Hepatocyte (in vitro differentiated cells): Measurements from ENCODE around the gene DIAPH2. TPM values are rescaled to one million over a fixed set of nuclear protein-coding genes. Genes with fewer than 3 reads are reported as not detected.
A peak's percentile ranks its signal among the peaks of the same experiment; 100 is the strongest.

Source experiments
- DNase-seq: peaks from one replicate; pipeline ENCODE4 v3.0.0-alpha.2; 2016; ENCODE audit warnings: low spot score
- H2AFZ ChIP-seq: fragments of 200-600 bp; sonication (generic); 2 replicates; pipeline ENCODE4 v1.6.0; 2016; ENCODE audit warnings: antibody characterized with exemption, mild to moderate bottlenecking
- H3K27ac ChIP-seq: fragments of 200-600 bp; sonication (generic); 2 replicates; pipeline ENCODE4 v1.5.1; 2016; ENCODE audit warnings: mild to moderate bottlenecking
- H3K27me3 ChIP-seq: fragments of 200-600 bp; sonication (generic); 2 replicates; pipeline ENCODE4 v1.6.1; 2016
- H3K36me3 ChIP-seq: fragments of 200-600 bp; sonication (generic); replicated peaks from 2 replicates; pipeline ENCODE4 v1.5.1; 2016; ENCODE audit warnings: low read depth; ENCODE audit not compliant: insufficient read depth
- H3K4me1 ChIP-seq: fragments of 200-600 bp; sonication (generic); 2 replicates; pipeline ENCODE4 v1.5.1; 2016; ENCODE audit warnings: mild to moderate bottlenecking, moderate library complexity; ENCODE audit not compliant: insufficient read depth
- H3K4me2 ChIP-seq: fragments of 200-600 bp; sonication (generic); 2 replicates; pipeline ENCODE4 v1.6.0; 2016
- H3K4me3 ChIP-seq: fragments of 200-600 bp; sonication (generic); 2 replicates; pipeline ENCODE4 v1.5.1; 2016; ENCODE audit warnings: mild to moderate bottlenecking
- H3K79me2 ChIP-seq: fragments of 200-600 bp; sonication (generic); 2 replicates; pipeline ENCODE4 v1.6.0; 2017; ENCODE audit warnings: mild to moderate bottlenecking
- H3K9me2 ChIP-seq: fragments of 200-600 bp; sonication (generic); replicated peaks from 2 replicates; pipeline ENCODE4 v1.6.0; 2017; ENCODE audit warnings: mild to moderate bottlenecking; ENCODE audit not compliant: insufficient read depth
- H3K9me3 ChIP-seq: fragments of 200-600 bp; sonication (generic); 2 replicates; pipeline ENCODE4 v1.5.1; 2016; ENCODE audit warnings: low read depth, mild to moderate bottlenecking
- H4K20me1 ChIP-seq: fragments of 200-600 bp; sonication (generic); 2 replicates; pipeline ENCODE4 v1.6.0; 2016; ENCODE audit warnings: mild to moderate bottlenecking; ENCODE audit not compliant: insufficient read depth, poor library complexity, severe bottlenecking
- CTCF ChIP-seq: fragments of 200-600 bp; sonication (generic); IDR thresholded peaks from 2 replicates; pipeline ENCODE4 v1.5.1; 2016; ENCODE audit warnings: antibody characterized with exemption, mild to moderate bottlenecking; ENCODE audit not compliant: poor library complexity
- EZH2 ChIP-seq: fragments of 200-600 bp; sonication (generic); IDR thresholded peaks from 2 replicates; pipeline ENCODE4 v1.6.1; 2016; ENCODE audit warnings: antibody characterized with exemption, mild to moderate bottlenecking, borderline replicate concordance
- EZH2phosphoT487 ChIP-seq: fragments of 200-600 bp; sonication (generic); IDR thresholded peaks from one replicate; pipeline ENCODE4 v1.6.1; 2018; ENCODE audit warnings: antibody characterized with exemption, mild to moderate bottlenecking, low read depth, moderate library complexity; ENCODE audit not compliant: unreplicated experiment, severe bottlenecking
- WGBS: methylation state at CpG from one replicate; pipeline ENCODE4 v1.1.6; 2016; ENCODE audit warnings: low lambda C conversion rate; ENCODE audit errors: missing lambda C conversion rate; 5-methylcytosine and 5-hydroxymethylcytosine counted together
- polyA plus RNA-seq: library from polyadenylated mRNA; unstranded; fragments of >200 nt; fragmentation: Nextera tagmentation; extraction: Ambion mirVana; gene quantifications from 2 replicates; pipeline ENCODE4 v1.2.1, GENCODE V29; 2016
- total RNA-seq: library from RNA; depleted of rRNA; stranded (reverse); fragments of >200 nt; gene quantifications from 2 replicates; pipeline ENCODE4 v1.2.3, GENCODE V29; 2014

The DIAPH2 gene
- total RNA-seq (29.2 and 32.4 TPM in 2 replicates), polyA plus RNA-seq (14.8 and 16.8 TPM in 2 replicates)

- Histone ChIP-seq H2AFZ (peak within 1 kb of the TSS; percentile 86), H3K27me3 (no peaks in the 10 kb centered on the region), H3K79me2 (peaks cover 34% of the 10 kb centered on the region), H3K27ac (peak within 1 kb of the TSS; percentile 92), H3K9me2 (no peaks in the 10 kb centered on the region), H4K20me1 (no peaks in the 10 kb centered on the region), H3K4me2 (peak within 1 kb of the TSS; percentile 78), H3K4me1 (peaks cover 9% of the 10 kb centered on the region), H3K36me3 (no peaks in the 10 kb centered on the region), H3K9me3 (no peaks in the 10 kb centered on the region), H3K4me3 (peak within 1 kb of the TSS; percentile 95)
- DNase-seq = peak; percentile 92
- WGBS = 10% methylated on average over 56 of the region's 57 CpGs
- no peak for TF ChIP-seq CTCF
- TF ChIP-seq EZH2 = no peak
- TF ChIP-seq EZH2phosphoT487 = no peak
Observed at GRCh38 chrX:96684339-96685209, at the start of gene DIAPH2. Gene DIAPH2 (plus strand): TSS chrX:96684842.

- no peak overlapping the region for H3K27ac ChIP-seq
- H2AFZ ChIP-seq = no peak overlapping the region
- H3K4me2 ChIP-seq = no peak overlapping the region
- H3K9me3 ChIP-seq = no peaks in the 10 kb centered on the region
- no peaks in the 10 kb centered on the region for H3K4me1 ChIP-seq
- DNase-seq = no peak
- H3K27me3 ChIP-seq = no peaks in the 10 kb centered on the region
- no peaks in the 10 kb centered on the region for H3K79me2 ChIP-seq
- no peak for TF ChIP-seq EZH2
- TF ChIP-seq EZH2phosphoT487 = no peak
- TF ChIP-seq CTCF = no peak
- no peak overlapping the region for H3K4me3 ChIP-seq
- WGBS = 95% methylated on average over 2 of the region's 2 CpGs
- H3K9me2 ChIP-seq = no peaks in the 10 kb centered on the region
- no peaks in the 10 kb centered on the region for H3K36me3 ChIP-seq
- no peaks in the 10 kb centered on the region for H4K20me1 ChIP-seq
Observed at GRCh38 chrX:96650023-96650422, 34.6 kb upstream of the DIAPH2 start.

- 89% methylated on average over 20 of the region's 20 CpGs for WGBS
- Histone ChIP-seq H3K4me2 (no peak overlapping the region), H3K4me1 (no peaks in the 10 kb centered on the region), H3K9me2 (no peaks in the 10 kb centered on the region), H2AFZ (no peak overlapping the region), H3K27me3 (no peaks in the 10 kb centered on the region), H3K9me3 (no peaks in the 10 kb centered on the region), H3K79me2 (no peaks in the 10 kb centered on the region), H4K20me1 (no peaks in the 10 kb centered on the region), H3K27ac (no peak overlapping the region), H3K4me3 (no peak overlapping the region), H3K36me3 (no peaks in the 10 kb centered on the region)
- DNase-seq = no peak
- no peak for TF ChIP-seq EZH2phosphoT487
- no peak for TF ChIP-seq CTCF
- no peak for TF ChIP-seq EZH2
Observed at GRCh38 chrX:96655947-96656623, 28.6 kb upstream of the DIAPH2 start.
